Measurements from ENCODE around the gene ADH4. TPM values are rescaled to one million over a fixed set of nuclear protein-coding genes. Genes with fewer than 3 reads are reported as not detected.

The ADH4 gene
- total RNA-seq, result not detected in 2 replicates

GRCh38 chr4:99144070-99144469 is at the start of gene ADH4:
TSS of gene ADH4 (minus strand) at chr4:99144297. CDS start at chr4:99144222, 75 bp downstream.

GRCh38 chr4:99088481-99089365 is 55.4 kb downstream of the ADH4 start, which contains the start of gene ADH5:
TSS of gene ADH5 (minus strand) at chr4:99088788. CDS start at chr4:99088700, 88 bp downstream.

Other genes with a start within 250 kb of the ADH4 start
- gene EIF4E, start 215.2 kb downstream of the ADH4 start, total RNA-seq, result 114 and 143 TPM in 2 replicates
- 19.3 and 22.2 TPM in 2 replicates for gene METAP1, start 148.6 kb downstream of the ADH4 start, total RNA-seq
- gene ADH5, start 55.5 kb downstream of the ADH4 start, total RNA-seq, result 449 and 450 TPM in 2 replicates
- gene ADH6, start 74.9 kb upstream of the ADH4 start, total RNA-seq, result not detected in 2 replicates
- gene ADH1A, start 146.7 kb upstream of the ADH4 start, total RNA-seq, result 0.09 and 0.16 TPM in 2 replicates
- 104 and 567 TPM in 2 replicates for gene ADH1B, start 177.1 kb upstream of the ADH4 start, total RNA-seq
- gene ADH1C, start 208.4 kb upstream of the ADH4 start, total RNA-seq, result 5.4 and 6.1 TPM in 2 replicates